DND-41 (cell line): Measurements from ENCODE around the gene OTOGL.

Source experiments
- ATAC-seq: fragments of 200-7000 bp; cut with Tn5 transposase; 3 replicates; pipeline ENCODE4 v1.9.1; 2021; ENCODE audit warnings: low read depth; ENCODE audit not compliant: insufficient read depth
- DNase-seq: peaks from one replicate; pipeline ENCODE4 v3.0.0-alpha.2; 2020
- H2AFZ ChIP-seq: 2 replicates; pipeline ENCODE4 v1.6.0; 2012; ENCODE audit warnings: low read depth, low read length
- H3K27ac ChIP-seq: 2 replicates; pipeline ENCODE4 v1.5.1; 2012; ENCODE audit warnings: low read length, inconsistent platforms
- H3K27me3 ChIP-seq: fragments of 200-600 bp; sonication (generic); 2 replicates; pipeline ENCODE4 v1.6.0; 2012; ENCODE audit warnings: low read length, mild to moderate bottlenecking, inconsistent platforms; ENCODE audit not compliant: insufficient read depth, poor library complexity
- H3K36me3 ChIP-seq: 2 replicates; pipeline ENCODE4 v1.5.1; 2012; ENCODE audit warnings: low read length, inconsistent platforms; ENCODE audit not compliant: insufficient read depth
- H3K4me1 ChIP-seq: 2 replicates; pipeline ENCODE4 v1.5.1; 2012; ENCODE audit warnings: mild to moderate bottlenecking, low read length; ENCODE audit not compliant: insufficient read depth
- H3K4me2 ChIP-seq: 2 replicates; pipeline ENCODE4 v1.6.0; 2012; ENCODE audit warnings: mild to moderate bottlenecking, moderate library complexity, low read length, inconsistent platforms; ENCODE audit not compliant: insufficient read depth
- H3K4me3 ChIP-seq, 2 experiments: fragments of 200-600 bp in 1 of 2; shearing (Covaris generic) in 1 of 2; 2 replicates each; pipeline ENCODE4 v1.5.1; 2012 to 2016; ENCODE audit warnings: inconsistent platforms in 2 of 2, low read length in 2 of 2, mild to moderate bottlenecking in 2 of 2, low read depth in 1 of 2, moderate library complexity in 1 of 2
- H3K79me2 ChIP-seq: 2 replicates; pipeline ENCODE4 v1.6.0; 2012; ENCODE audit warnings: low read length, inconsistent platforms; ENCODE audit not compliant: insufficient read depth
- H3K9ac ChIP-seq: 2 replicates; pipeline ENCODE4 v1.6.0; 2012; ENCODE audit warnings: low read depth, mild to moderate bottlenecking, inconsistent platforms, low read length, moderate library complexity
- H3K9me3 ChIP-seq: 2 replicates; pipeline ENCODE4 v1.5.1; 2012; ENCODE audit warnings: low read length, moderate library complexity, mild to moderate bottlenecking, inconsistent platforms; ENCODE audit not compliant: insufficient read depth, severe bottlenecking
- H4K20me1 ChIP-seq: 2 replicates; pipeline ENCODE4 v1.6.0; 2012; ENCODE audit warnings: low read length; ENCODE audit not compliant: insufficient read depth
- EZH2 ChIP-seq: IDR thresholded peaks from 3 replicates; pipeline ENCODE4 v1.6.1; 2012; ENCODE audit warnings: borderline replicate concordance, low read depth, mild to moderate bottlenecking, moderate library complexity, low read length, inconsistent platforms; ENCODE audit not compliant: severe bottlenecking
- TF ChIP-seq, protein P1 (sequence below): IDR thresholded peaks from 2 replicates; pipeline ENCODE4 v1.5.1; 2012; ENCODE audit warnings: borderline replicate concordance, low read length, moderate library complexity, mild to moderate bottlenecking; ENCODE audit not compliant: poor library complexity, severe bottlenecking; ENCODE audit errors: extremely low read depth

The OTOGL gene

GRCh38 chr12:80176706-80177105, 77.4 kb downstream of the OTOGL start:
- H3K27ac ChIP-seq: no peak overlapping the region
- ATAC-seq (no peak), DNase-seq (no peak)
- no peak overlapping the region for H2AFZ ChIP-seq
- H3K4me1 ChIP-seq: no peaks in the 10 kb centered on the region
- H4K20me1 ChIP-seq: no peaks in the 10 kb centered on the region
- no peak overlapping the region for H3K4me3 ChIP-seq
- H3K36me3 ChIP-seq: no peaks in the 10 kb centered on the region
- no peaks in the 10 kb centered on the region for H3K27me3 ChIP-seq
- H3K79me2 ChIP-seq: no peaks in the 10 kb centered on the region
- no peaks in the 10 kb centered on the region for H3K9me3 ChIP-seq
- TF ChIP-seq EZH2: no peak
- TF ChIP-seq, protein P1, sequence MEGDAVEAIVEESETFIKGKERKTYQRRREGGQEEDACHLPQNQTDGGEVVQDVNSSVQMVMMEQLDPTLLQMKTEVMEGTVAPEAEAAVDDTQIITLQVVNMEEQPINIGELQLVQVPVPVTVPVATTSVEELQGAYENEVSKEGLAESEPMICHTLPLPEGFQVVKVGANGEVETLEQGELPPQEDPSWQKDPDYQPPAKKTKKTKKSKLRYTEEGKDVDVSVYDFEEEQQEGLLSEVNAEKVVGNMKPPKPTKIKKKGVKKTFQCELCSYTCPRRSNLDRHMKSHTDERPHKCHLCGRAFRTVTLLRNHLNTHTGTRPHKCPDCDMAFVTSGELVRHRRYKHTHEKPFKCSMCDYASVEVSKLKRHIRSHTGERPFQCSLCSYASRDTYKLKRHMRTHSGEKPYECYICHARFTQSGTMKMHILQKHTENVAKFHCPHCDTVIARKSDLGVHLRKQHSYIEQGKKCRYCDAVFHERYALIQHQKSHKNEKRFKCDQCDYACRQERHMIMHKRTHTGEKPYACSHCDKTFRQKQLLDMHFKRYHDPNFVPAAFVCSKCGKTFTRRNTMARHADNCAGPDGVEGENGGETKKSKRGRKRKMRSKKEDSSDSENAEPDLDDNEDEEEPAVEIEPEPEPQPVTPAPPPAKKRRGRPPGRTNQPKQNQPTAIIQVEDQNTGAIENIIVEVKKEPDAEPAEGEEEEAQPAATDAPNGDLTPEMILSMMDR: no peak
- no peak overlapping the region for H3K9ac ChIP-seq
- H3K4me2 ChIP-seq: no peak overlapping the region

- no peak for DNase-seq
- no peak overlapping the region for H3K4me2 ChIP-seq
- no peak for ATAC-seq
These were observed 79.5 kb downstream of the OTOGL start for GRCh38 chr12:80178846-80179245.

GRCh38 chr12:80183939-80184338, 84.6 kb downstream of the OTOGL start:
- Histone ChIP-seq H3K27ac (no peak overlapping the region), H3K36me3 (no peaks in the 10 kb centered on the region), H3K4me3 (no peak overlapping the region), H3K9ac (no peak overlapping the region), H3K4me1 (no peaks in the 10 kb centered on the region), H3K4me2 (no peak overlapping the region), H2AFZ (no peak overlapping the region), H4K20me1 (no peaks in the 10 kb centered on the region), H3K79me2 (no peaks in the 10 kb centered on the region), H3K9me3 (no peaks in the 10 kb centered on the region), H3K27me3 (peaks cover 2% of the 10 kb centered on the region)
- DNase-seq (no peak), ATAC-seq (no peak)
- TF ChIP-seq EZH2: no peak
- TF ChIP-seq, protein P1: no peak

More at GRCh38 chr12:80178846-80179245, 79.5 kb downstream of the OTOGL start:
- Histone ChIP-seq H3K4me1 (no peaks in the 10 kb centered on the region), H3K9me3 (no peaks in the 10 kb centered on the region), H3K79me2 (no peaks in the 10 kb centered on the region), H2AFZ (no peak overlapping the region), H4K20me1 (no peaks in the 10 kb centered on the region), H3K36me3 (no peaks in the 10 kb centered on the region), H3K9ac (no peak overlapping the region), H3K27me3 (peaks cover 2% of the 10 kb centered on the region), H3K27ac (no peak overlapping the region), H3K4me3 (no peak overlapping the region)
- TF ChIP-seq EZH2: no peak
- TF ChIP-seq, protein P1: no peak

GRCh38 chr12:80184926-80185325, 85.6 kb downstream of the OTOGL start:
- Histone ChIP-seq H3K4me2 (no peak overlapping the region), H3K27ac (no peak overlapping the region)

More at GRCh38 chr12:80184926-80185325, 85.6 kb downstream of the OTOGL start:
- Histone ChIP-seq H3K4me1 (no peaks in the 10 kb centered on the region), H3K79me2 (no peaks in the 10 kb centered on the region), H3K4me3 (no peak overlapping the region), H3K36me3 (no peaks in the 10 kb centered on the region), H2AFZ (no peak overlapping the region), H4K20me1 (no peaks in the 10 kb centered on the region), H3K27me3 (peaks cover 2% of the 10 kb centered on the region), H3K9ac (no peak overlapping the region), H3K9me3 (no peaks in the 10 kb centered on the region)
- TF ChIP-seq EZH2: no peak
- TF ChIP-seq, protein P1: no peak
- ATAC-seq (no peak), DNase-seq (no peak)
